IMR-90 (cell line): Measurements from ENCODE around the gene PSMG4. TPM values are rescaled to one million over a fixed set of nuclear protein-coding genes. Genes with fewer than 3 reads are reported as not detected.

Experiments
- ATAC-seq: fragments of 200-7000 bp; cut with Tn5 transposase; 2 replicates; pipeline ENCODE4 v1.9.1; 2020; ENCODE audit warnings: low read depth, mild to moderate bottlenecking, moderate library complexity
- BruUV-seq: library from RNA; stranded (reverse); fragments of 400-500 nt; replicated peaks from 2 replicates; lab custom pipeline; 2021; lab: Mats Ljungman, UMichigan
- CTCF ChIA-PET: fragments of 300-600 bp; formaldehyde crosslinking; extraction: SDS; loops from one replicate; lab custom pipeline; 2021; ENCODE audit warnings: antibody characterized with exemption; lab: Yijun Ruan, JAX
- POLR2A ChIA-PET: fragments of 300-600 bp; sonication (Branson Sonifier 250); formaldehyde crosslinking; loops from one replicate; lab custom pipeline; 2022; ENCODE audit warnings: antibody characterized with exemption; ENCODE audit not compliant: unreplicated experiment; lab: Charles Lee
- DNase-seq: peaks from one replicate; pipeline ENCODE4 v3.0.0; 2013
- H2AFZ ChIP-seq: replicated peaks from 2 replicates; pipeline ENCODE3; 2013; ENCODE audit warnings: low read length, mild to moderate bottlenecking; ENCODE audit not compliant: poor library complexity
- H2AK5ac ChIP-seq: 2 replicates; pipeline ENCODE4 v1.6.1; 2013; ENCODE audit warnings: low read depth, low read length, inconsistent platforms
- H2AK9ac ChIP-seq: replicated peaks from 2 replicates; pipeline ENCODE3; 2013; ENCODE audit warnings: mild to moderate bottlenecking, low read depth, low read length, moderate library complexity; ENCODE audit not compliant: poor library complexity
- H2BK120ac ChIP-seq: 2 replicates; pipeline ENCODE4 v1.6.1; 2013; ENCODE audit warnings: low read depth, low read length, inconsistent platforms
- H2BK15ac ChIP-seq: 3 replicates; pipeline ENCODE4 v1.6.1; 2013; ENCODE audit warnings: low read depth, low read length, inconsistent platforms
- H2BK20ac ChIP-seq: 2 replicates; pipeline ENCODE4 v1.6.1; 2013; ENCODE audit warnings: low read depth, mild to moderate bottlenecking, inconsistent platforms, low read length, moderate library complexity
- H2BK5ac ChIP-seq: 2 replicates; pipeline ENCODE4 v1.6.1; 2013; ENCODE audit warnings: mild to moderate bottlenecking, low read depth, low read length, inconsistent platforms; ENCODE audit not compliant: poor library complexity, severe bottlenecking
- H3K14ac ChIP-seq: replicated peaks from 2 replicates; pipeline ENCODE4 v1.6.1; 2013; ENCODE audit warnings: low read depth, low read length, inconsistent platforms
- H3K18ac ChIP-seq: 2 replicates; pipeline ENCODE4 v1.6.1; 2013; ENCODE audit warnings: low read depth, low read length, control low read depth
- H3K23ac ChIP-seq: 2 replicates; pipeline ENCODE4 v1.6.1; 2013; ENCODE audit warnings: low read depth, low read length, inconsistent platforms
- H3K27ac ChIP-seq: 2 replicates; pipeline ENCODE4 v1.5.1; 2013; ENCODE audit warnings: mild to moderate bottlenecking, control low read depth, low read length; ENCODE audit not compliant: insufficient read depth
- H3K27me3 ChIP-seq: 2 replicates; pipeline ENCODE4 v1.6.1; 2013; ENCODE audit warnings: low read length; ENCODE audit not compliant: control insufficient read depth, insufficient read depth
- H3K36me3 ChIP-seq: 2 replicates; pipeline ENCODE4 v1.6.1; 2013; ENCODE audit warnings: low read length, mixed read lengths; ENCODE audit not compliant: control insufficient read depth, insufficient read depth
- H3K4ac ChIP-seq: 2 replicates; pipeline ENCODE4 v1.6.1; 2013; ENCODE audit warnings: low read depth, low read length, inconsistent platforms
- H3K4me1 ChIP-seq: 2 replicates; pipeline ENCODE4 v1.6.1; 2013; ENCODE audit warnings: low read length, mixed read lengths; ENCODE audit not compliant: control insufficient read depth, insufficient read depth
- H3K4me2 ChIP-seq: 2 replicates; pipeline ENCODE4 v1.6.1; 2013; ENCODE audit warnings: low read depth, mild to moderate bottlenecking, control low read depth, low read length, moderate library complexity
- H3K4me3 ChIP-seq: 2 replicates; pipeline ENCODE4 v1.5.1; 2013; ENCODE audit warnings: low read depth, mild to moderate bottlenecking, control low read depth, low read length, moderate library complexity; ENCODE audit not compliant: insufficient read depth
- H3K56ac ChIP-seq: 2 replicates; pipeline ENCODE4 v1.6.1; 2013; ENCODE audit warnings: low read length, inconsistent platforms; ENCODE audit not compliant: insufficient read depth; ENCODE audit errors: extremely low read depth
- H3K79me1 ChIP-seq, 2 experiments: 2 replicates each; pipeline ENCODE4 v1.6.1; 2013; ENCODE audit warnings: low read length in 2 of 2, inconsistent platforms in 1 of 2, low read depth in 1 of 2
- H3K9ac ChIP-seq: 2 replicates; pipeline ENCODE4 v1.6.1; 2013; ENCODE audit warnings: low read depth, low read length, control low read depth
- H3K9me1 ChIP-seq: 2 replicates; pipeline ENCODE4 v1.6.1; 2013; ENCODE audit warnings: low read length, inconsistent platforms; ENCODE audit not compliant: insufficient read depth
- H3K9me3 ChIP-seq: 2 replicates; pipeline ENCODE4 v1.6.1; 2013; ENCODE audit warnings: low read length; ENCODE audit not compliant: control insufficient read depth, insufficient read depth
- H4K20me1 ChIP-seq: 2 replicates; pipeline ENCODE4 v1.6.1; 2013; ENCODE audit warnings: low read length, inconsistent platforms; ENCODE audit not compliant: insufficient read depth
- H4K5ac ChIP-seq: 2 replicates; pipeline ENCODE4 v1.6.1; 2013; ENCODE audit warnings: mild to moderate bottlenecking, low read depth, low read length, control low read depth
- H4K8ac ChIP-seq, 2 experiments: 2 replicates each; pipeline ENCODE4 v1.6.1; 2013; ENCODE audit warnings: low read depth in 2 of 2, low read length in 2 of 2, control low read depth in 1 of 2, inconsistent platforms in 1 of 2
- H4K91ac ChIP-seq: 2 replicates; pipeline ENCODE4 v1.6.1; 2013; ENCODE audit warnings: low read depth, low read length, inconsistent platforms; ENCODE audit not compliant: insufficient read depth
- BHLHE40 ChIP-seq: fragments of 150-350 bp; IDR thresholded peaks from 2 replicates; pipeline ENCODE4 v1.6.1; 2016; ENCODE audit warnings: mild to moderate bottlenecking, low read depth, low read length
- CEBPB ChIP-seq: IDR thresholded peaks from 2 replicates; pipeline ENCODE4 v1.6.1; 2012; ENCODE audit warnings: low read depth, low read length, improper control_type of control experiment
- CHD1 ChIP-seq: IDR thresholded peaks from 2 replicates; pipeline ENCODE4 v1.6.1; 2012; ENCODE audit warnings: low read depth, low read length, improper control_type of control experiment
- CTCF ChIP-seq: conservative IDR thresholded peaks from 2 replicates; pipeline ENCODE4 v1.5.1; 2012; ENCODE audit warnings: mild to moderate bottlenecking, low read depth, low read length, improper control_type of control experiment
- FOS ChIP-seq: fragments of 150-350 bp; IDR thresholded peaks from 2 replicates; pipeline ENCODE4 v1.6.1; 2016; ENCODE audit warnings: low read depth, low read length
- MAFK ChIP-seq: IDR thresholded peaks from 2 replicates; pipeline ENCODE4 v1.6.1; 2012; ENCODE audit warnings: low read depth, low read length, improper control_type of control experiment
- MAZ ChIP-seq: IDR thresholded peaks from 2 replicates; pipeline ENCODE4 v1.6.1; 2012; ENCODE audit warnings: low read depth, mild to moderate bottlenecking, low read length, improper control_type of control experiment, moderate library complexity, borderline replicate concordance
- MXI1 ChIP-seq: IDR thresholded peaks from 2 replicates; pipeline ENCODE4 v1.6.1; 2012; ENCODE audit warnings: low read depth, mild to moderate bottlenecking, low read length, moderate library complexity, borderline replicate concordance
- NFE2L2 ChIP-seq: fragments of 150-350 bp; IDR thresholded peaks from 2 replicates; pipeline ENCODE4 v1.6.1; 2016; ENCODE audit warnings: low read depth, mild to moderate bottlenecking, low read length
- POLR2A ChIP-seq: IDR thresholded peaks from 2 replicates; pipeline ENCODE4 v1.6.1; 2012; ENCODE audit warnings: mild to moderate bottlenecking, low read depth, low read length
- RAD21 ChIP-seq: IDR thresholded peaks from 2 replicates; pipeline ENCODE4 v1.6.1; 2012; ENCODE audit warnings: low read length, improper control_type of control experiment
- RCOR1 ChIP-seq: IDR thresholded peaks from 2 replicates; pipeline ENCODE4 v1.6.1; 2012; ENCODE audit warnings: mild to moderate bottlenecking, low read length, improper control_type of control experiment; ENCODE audit not compliant: insufficient replicate concordance
- SMC3 ChIP-seq: fragments of 150-350 bp; IDR thresholded peaks from 2 replicates; pipeline ENCODE4 v1.6.1; 2016; ENCODE audit warnings: low read depth, mild to moderate bottlenecking, antibody characterized with exemption, low read length, moderate library complexity
- USF2 ChIP-seq: fragments of 150-350 bp; IDR thresholded peaks from 2 replicates; pipeline ENCODE4 v1.6.1; 2017; ENCODE audit warnings: mild to moderate bottlenecking, antibody characterized with exemption, low read length, low read depth
- WGBS, 2 experiments: methylation state at CpG; one replicate each; pipeline versions ENCODE4 v1.1.5 to v1.1.7; 2013; ENCODE audit warnings: missing lambda C conversion rate in 2 of 2; ENCODE audit not compliant: insufficient read length in 1 of 2; ENCODE audit errors: extremely low coverage in 2 of 2; 5-methylcytosine and 5-hydroxymethylcytosine counted together
- dilution Hi-C: fragments of 300-500 bp; cut with HindIII; formaldehyde crosslinking; loops from one replicate; pipeline ENCODE4 v1.14.3; 2018; ENCODE audit warnings: low sequenced_read_pairs; ENCODE audit not compliant: unreplicated experiment
- in situ Hi-C: fragments of 300-500 bp; cut with MboI; formaldehyde crosslinking; loops from 3 replicates; pipeline ENCODE4 v1.14.3; 2019; ENCODE audit warnings: low sequenced_read_pairs, inconsistent platforms, mixed read lengths
- intact Hi-C: fragments of 100-400 bp; cut with micrococcal nuclease; formaldehyde crosslinking; loops from 2 replicates; pipeline ENCODE4 v1.10.0; 2022
- polyA plus RNA-seq, 3 experiments: library from polyadenylated mRNA; depleted of rRNA; stranded (reverse); fragments of >200 nt; gene quantifications; 2 replicates each; pipeline ENCODE4 v1.2.3, GENCODE V29; 2012; ENCODE audit warnings: low replicate concordance in 1 of 3
- total RNA-seq: library from RNA; depleted of rRNA; stranded (reverse); fragments of >200 nt; gene quantifications from 2 replicates; pipeline ENCODE4 v1.2.3, GENCODE V29; 2012
- TF ChIP-seq, protein P1 (sequence below): fragments of 150-350 bp; IDR thresholded peaks from 2 replicates; pipeline ENCODE4 v1.6.1; 2016; ENCODE audit warnings: low read depth, mild to moderate bottlenecking, low read length, moderate library complexity, borderline replicate concordance

The PSMG4 gene
- total and polyA plus RNA-seq, 2 of the 4 experiments (the other 2 are of a cell fraction), result 5.6 to 13.4 TPM

- H3K9me3 ChIP-seq, result no peaks in the 10 kb centered on the region
- no peak overlapping the region for H4K91ac ChIP-seq
- no peak overlapping the region for H3K4me3 ChIP-seq
- ATAC-seq, result no peak
- no peak overlapping the region for H3K9ac ChIP-seq
- no peak overlapping the region for H2BK15ac ChIP-seq
- no peak overlapping the region for H3K56ac ChIP-seq
- no peak overlapping the region for H3K4ac ChIP-seq
- H3K14ac ChIP-seq, result no peak overlapping the region
- H4K20me1 ChIP-seq, result no peaks in the 10 kb centered on the region
- ChIA-PET CTCF (no interaction called here), POLR2A (no interaction called here)
- no TSS peak for BruUV-seq
- dilution Hi-C loops (no loop called here), intact Hi-C loops (no loop called here), in situ Hi-C loops (no loop called here)
- H2AK5ac ChIP-seq, result no peak overlapping the region
- H3K27me3 ChIP-seq, result peaks cover 18% of the 10 kb centered on the region
- H3K79me1 ChIP-seq, result no peaks in the 10 kb centered on the region
- DNase-seq, result no peak
- H2AFZ ChIP-seq, result peak overlapping the region; percentile 9
- no peak overlapping the region for H2BK120ac ChIP-seq
- no peak overlapping the region for H4K8ac ChIP-seq
- H2BK5ac ChIP-seq, result no peak overlapping the region
- H3K23ac ChIP-seq, result no peak overlapping the region
- no peak overlapping the region for H2AK9ac ChIP-seq
- no peaks in the 10 kb centered on the region for H3K36me3 ChIP-seq
- H3K4me2 ChIP-seq, result no peak overlapping the region
- no peak overlapping the region for H3K27ac ChIP-seq
- no peaks in the 10 kb centered on the region for H3K4me1 ChIP-seq
- H3K18ac ChIP-seq, result no peak overlapping the region
- no peak overlapping the region for H2BK20ac ChIP-seq
- no peaks in the 10 kb centered on the region for H3K9me1 ChIP-seq
- 84% methylated on average over 8 of the region's 26 CpGs; no CpG with 5 or more reads in 1 of the 2 experiments for whole genome bisulfite sequencing, 2 experiments
- H4K5ac ChIP-seq, result no peak overlapping the region
- no peak for TF ChIP-seq RAD21
- TF ChIP-seq MAFK, result no peak
- TF ChIP-seq, protein P1, sequence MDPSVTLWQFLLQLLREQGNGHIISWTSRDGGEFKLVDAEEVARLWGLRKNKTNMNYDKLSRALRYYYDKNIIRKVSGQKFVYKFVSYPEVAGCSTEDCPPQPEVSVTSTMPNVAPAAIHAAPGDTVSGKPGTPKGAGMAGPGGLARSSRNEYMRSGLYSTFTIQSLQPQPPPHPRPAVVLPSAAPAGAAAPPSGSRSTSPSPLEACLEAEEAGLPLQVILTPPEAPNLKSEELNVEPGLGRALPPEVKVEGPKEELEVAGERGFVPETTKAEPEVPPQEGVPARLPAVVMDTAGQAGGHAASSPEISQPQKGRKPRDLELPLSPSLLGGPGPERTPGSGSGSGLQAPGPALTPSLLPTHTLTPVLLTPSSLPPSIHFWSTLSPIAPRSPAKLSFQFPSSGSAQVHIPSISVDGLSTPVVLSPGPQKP, result no peak
- TF ChIP-seq CTCF, result no peak
- no peak for TF ChIP-seq MXI1
- no peak for TF ChIP-seq CHD1
- no peak for TF ChIP-seq SMC3
- no peak for TF ChIP-seq NFE2L2
- no peak for TF ChIP-seq USF2
- no peak for TF ChIP-seq MAZ
- TF ChIP-seq RCOR1, result no peak
- TF ChIP-seq FOS, result no peak
- TF ChIP-seq POLR2A, result no peak
- TF ChIP-seq CEBPB, result no peak
- no peak for TF ChIP-seq BHLHE40
These were observed 34.8 kb downstream of the PSMG4 start for GRCh38 chr6:3293271-3294155.
